GM19328 (cell line): Measurements from ENCODE around the gene RGS7BP.
"Not testable (repeated sequence)": the region's sequence is repeated elsewhere in the genome, so short reads cannot be mapped to it uniquely, and the experiment has no call there.

ENCODE experiments used
- ATAC-seq: cut with Tn5 transposase; IDR thresholded peaks from one replicate; pipeline ENCODE4 v1.9.1; 2021; ENCODE audit warnings: mild to moderate bottlenecking, moderate library complexity; ENCODE audit not compliant: unreplicated experiment

Gene RGS7BP

DNA sequence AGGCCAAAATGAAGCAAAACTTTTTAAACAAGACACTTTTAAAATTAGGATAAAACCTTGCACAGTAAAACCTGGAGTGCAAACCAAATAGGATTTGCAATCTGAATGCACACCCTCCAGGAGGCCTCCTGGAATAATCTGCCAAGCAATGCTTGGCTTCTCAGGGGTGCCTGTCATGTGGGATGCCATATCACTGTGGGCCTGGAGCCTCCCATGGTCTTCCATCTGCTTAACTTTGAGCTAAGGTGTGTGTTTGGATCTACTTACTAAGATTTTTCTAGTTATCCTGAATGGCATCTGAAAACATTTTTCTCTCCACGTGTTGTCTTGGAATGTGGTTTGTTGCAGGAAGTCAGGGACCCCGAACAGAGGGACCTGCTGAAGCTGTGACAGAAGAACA lies 52.1 kb downstream of the RGS7BP start:
- no peak for ATAC-seq

DNA sequence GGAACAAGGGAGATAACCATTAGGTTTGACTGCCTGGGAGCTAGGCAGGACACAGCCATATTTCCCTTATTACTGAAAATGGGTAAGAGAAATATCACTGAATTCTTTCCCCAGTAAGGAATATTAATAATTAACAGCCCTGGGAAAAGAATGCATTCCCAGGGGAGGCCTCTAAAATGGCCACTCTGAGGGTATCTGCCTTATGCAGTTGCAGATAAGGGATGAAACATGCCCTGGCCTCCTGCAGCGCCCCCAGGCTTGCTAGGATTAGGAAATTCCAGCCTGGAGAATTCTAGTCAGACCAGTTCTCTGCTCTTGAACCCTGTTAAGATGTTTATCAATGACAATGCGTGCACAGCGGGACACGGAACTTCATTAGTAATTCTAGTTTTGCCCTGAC lies 52.8 kb downstream of the RGS7BP start:
- not testable (repeated sequence) for ATAC-seq

DNA sequence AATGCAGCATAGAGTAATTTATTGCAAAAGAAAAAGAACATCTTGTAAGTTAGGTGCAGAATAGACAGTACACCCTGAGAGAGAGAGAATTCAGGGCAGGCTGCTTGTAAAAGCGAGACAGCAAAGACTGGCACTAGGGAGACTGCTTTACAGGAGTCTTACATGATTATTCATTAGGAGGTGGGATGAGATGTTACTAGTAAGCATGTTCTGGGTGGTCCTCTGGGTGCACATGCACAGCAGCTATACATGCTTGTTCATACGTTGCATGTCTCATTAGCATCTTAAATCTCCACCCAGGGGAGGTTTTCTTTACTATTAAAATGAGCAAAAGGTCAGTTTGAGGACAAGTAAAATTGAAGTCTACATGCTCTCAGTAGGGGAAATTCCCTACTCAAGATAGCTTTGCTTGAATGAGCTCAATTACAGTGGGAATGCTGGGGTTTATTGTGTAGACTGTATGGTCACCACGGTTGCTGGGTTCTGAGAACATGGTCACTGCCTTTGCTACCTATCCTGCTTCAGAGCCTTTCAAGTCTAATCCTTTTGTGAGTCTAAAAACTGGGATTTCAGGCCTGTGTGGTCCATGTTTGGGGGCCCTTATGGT lies 60.6 kb downstream of the RGS7BP start:
- no peak for ATAC-seq

DNA sequence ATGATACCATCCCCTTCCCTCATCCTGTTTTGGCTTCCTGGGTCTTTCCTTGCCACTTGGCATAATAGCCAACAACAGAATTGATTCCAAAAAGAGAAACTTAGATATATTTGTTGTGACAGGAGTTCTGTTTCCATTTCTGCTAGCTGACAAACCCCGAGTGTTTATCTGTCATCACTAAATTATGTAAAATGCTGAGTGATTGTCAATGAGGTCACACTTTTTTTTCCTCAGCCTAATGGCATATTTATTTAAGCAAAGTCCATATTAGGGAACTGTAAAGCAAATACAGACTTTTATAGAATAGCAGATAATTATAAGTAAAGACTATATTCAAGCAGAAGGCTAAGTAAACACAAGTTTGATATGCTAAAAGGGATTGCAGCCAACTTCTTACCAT lies 64.0 kb downstream of the RGS7BP start:
- ATAC-seq, result no peak

DNA sequence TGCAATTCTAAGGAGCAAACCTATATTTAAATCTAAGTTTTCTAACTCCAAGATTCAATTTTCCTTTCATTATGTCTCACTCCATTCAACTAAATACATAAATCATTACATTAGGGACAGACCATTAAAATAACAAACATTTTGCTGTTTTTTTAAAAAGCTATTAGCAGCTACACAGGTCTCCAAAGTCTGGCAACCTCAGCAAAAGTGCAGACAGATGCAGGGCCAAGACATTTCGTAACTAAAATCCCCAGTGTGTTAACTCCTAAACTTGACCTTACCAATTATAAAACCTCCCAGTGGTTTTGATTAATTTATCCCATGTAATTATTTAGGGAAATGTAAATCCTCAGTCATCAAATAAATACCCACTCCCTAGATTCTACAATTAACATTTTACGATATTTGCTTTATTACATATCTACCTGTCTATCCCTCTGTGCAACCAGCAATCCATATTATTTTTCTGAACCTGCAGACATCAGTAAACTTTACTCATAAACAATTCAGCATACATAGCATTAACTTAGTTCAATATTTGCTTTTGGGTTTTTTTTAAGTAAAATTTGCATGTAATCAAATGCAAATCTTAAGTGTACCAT lies 64.7 kb downstream of the RGS7BP start:
- no peak for ATAC-seq

DNA sequence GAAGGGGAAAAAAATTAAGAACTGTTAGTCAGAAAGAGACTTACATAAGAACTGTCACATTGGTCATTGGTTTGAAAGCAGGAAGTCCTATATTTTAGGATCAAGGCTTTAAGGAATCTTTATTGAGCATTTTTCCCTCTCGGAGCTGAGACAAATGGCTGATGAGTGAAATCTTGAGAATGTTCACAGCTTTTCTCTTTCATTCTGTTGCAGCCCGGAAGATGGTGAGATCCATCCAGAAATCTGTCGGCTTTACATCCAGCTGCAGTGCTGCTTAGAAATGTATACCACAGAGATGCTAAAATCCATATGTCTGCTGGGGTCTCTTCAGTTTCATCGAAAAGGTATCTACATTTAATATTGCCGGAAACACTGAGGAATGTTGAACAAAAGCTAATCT lies 69.7 kb downstream of the RGS7BP start:
- ATAC-seq, result no peak

DNA sequence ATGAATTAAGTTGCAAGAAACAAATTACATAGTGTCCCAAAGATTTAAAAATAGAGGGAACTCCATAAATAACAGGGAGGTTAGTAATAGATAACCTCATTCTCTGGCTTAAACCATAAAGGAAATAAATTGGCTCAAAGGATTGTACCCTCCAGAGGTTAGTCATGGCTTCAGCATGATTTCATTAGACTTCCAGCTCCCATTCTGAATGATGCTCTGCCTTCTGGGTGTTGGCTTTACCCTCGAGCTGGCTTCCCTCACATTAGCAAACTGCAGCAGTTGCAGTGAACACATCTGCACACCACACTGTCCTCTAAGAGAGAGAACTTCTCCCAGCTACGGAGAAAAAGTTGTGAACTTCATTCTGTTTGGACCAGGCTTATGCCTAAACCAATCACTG lies 70.4 kb downstream of the RGS7BP start:
- ATAC-seq, result no peak

DNA sequence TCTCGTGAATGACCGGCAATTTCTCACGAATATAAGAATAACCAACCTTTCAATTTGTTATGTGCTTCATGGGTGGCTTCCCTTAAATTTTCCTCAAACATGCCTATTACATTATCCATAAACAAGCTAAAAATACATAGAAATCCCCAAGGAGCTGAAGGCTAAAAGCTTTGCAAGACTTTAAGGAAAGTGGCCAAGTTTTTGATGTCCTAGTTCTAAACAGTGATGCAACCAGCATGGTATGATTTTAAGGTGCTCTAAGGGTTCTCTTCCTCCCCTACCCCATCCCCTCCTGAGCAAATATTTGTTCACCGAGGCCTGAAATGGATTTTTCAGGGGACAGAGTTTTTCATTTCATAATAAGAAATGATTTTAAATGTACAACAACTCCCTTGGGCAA lies 79.8 kb downstream of the RGS7BP start:
- ATAC-seq, result no peak

DNA sequence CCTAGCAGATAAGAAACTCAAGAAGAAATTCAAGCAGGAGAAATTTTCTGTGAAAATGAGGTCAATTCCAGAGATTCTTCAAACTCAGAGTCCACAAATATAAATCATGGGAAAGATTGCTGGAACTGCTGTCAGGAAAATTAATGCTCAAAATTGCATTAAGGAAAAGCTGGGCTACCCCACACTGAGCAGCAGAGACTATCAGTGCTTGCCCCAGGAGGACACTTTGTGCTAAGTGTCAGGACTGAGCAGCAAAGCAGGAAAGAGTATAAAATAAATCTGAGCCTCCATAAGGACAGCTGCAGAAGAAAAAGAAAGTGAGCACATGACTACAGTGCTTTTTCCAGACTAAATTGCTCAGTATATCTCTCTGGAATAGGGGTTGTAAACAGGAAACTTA lies 81.6 kb downstream of the RGS7BP start:
- ATAC-seq, result no peak

DNA sequence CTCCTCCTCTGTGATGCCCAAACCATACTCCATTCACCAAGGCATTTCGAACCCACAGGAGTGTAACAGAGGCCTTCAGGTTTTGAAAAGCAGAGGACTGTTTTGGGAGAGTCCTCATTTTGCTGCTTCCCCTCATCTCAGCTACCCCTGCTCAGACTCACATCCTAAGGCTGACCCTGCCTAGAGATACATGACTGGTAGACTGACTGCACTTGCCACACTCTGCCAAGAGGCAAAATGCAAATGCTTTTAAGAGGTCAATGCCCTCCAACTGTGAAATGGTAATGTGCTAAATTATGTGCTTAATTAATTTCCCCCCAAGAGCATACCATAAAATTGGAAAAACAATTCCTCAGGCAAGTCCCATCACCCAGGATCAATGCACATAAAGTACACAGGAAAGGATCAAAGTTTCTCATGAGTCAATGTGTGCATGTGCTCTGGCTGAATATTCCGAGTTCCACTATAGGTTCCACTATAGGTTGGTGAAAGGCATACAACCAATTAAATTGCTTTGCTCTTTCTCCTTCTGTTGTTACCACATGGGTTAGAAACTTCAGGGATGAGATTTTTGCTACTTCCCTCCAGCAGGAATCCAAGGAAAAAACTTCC lies 87.0 kb downstream of the RGS7BP start:
- ATAC-seq, result no peak

DNA sequence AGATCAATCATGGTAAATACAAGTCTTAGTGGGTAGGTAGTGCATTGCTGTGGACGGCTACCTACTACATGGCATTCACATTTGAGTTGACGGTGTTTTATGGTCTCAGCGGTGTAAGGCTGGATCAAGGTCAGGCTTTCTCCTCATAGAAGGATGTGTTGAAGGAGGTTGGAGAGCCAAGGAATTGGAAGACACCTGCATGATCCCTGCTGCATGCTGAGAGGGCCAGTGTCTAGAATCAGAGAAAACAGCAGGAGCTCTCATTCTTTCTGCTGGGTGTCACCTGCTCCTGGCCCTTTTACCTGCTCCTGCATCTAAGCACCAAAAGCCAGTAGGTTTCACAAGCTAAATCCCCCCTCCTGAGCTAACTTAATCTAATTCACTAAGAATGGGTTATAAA lies 88.2 kb downstream of the RGS7BP start:
- no peak for ATAC-seq

DNA sequence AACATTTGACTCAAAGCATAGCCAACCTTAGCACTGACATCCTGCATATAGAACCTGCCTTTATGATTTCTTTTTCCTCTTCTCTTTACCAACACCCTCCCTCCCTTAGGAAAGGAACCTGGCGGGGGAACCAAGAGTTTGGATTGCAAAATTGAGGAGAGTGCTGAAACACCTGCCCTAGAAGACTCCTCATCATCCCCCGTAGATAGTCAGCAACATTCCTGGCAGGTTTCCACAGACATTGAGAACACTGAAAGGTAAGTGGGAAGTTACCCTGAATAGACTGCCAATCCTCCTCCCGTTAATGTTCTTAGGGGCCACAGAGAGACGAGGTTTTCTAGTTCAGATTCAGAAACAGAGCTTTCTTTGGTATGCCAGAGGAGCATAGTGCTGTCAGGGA lies 88.8 kb downstream of the RGS7BP start:
- ATAC-seq, result no peak

DNA sequence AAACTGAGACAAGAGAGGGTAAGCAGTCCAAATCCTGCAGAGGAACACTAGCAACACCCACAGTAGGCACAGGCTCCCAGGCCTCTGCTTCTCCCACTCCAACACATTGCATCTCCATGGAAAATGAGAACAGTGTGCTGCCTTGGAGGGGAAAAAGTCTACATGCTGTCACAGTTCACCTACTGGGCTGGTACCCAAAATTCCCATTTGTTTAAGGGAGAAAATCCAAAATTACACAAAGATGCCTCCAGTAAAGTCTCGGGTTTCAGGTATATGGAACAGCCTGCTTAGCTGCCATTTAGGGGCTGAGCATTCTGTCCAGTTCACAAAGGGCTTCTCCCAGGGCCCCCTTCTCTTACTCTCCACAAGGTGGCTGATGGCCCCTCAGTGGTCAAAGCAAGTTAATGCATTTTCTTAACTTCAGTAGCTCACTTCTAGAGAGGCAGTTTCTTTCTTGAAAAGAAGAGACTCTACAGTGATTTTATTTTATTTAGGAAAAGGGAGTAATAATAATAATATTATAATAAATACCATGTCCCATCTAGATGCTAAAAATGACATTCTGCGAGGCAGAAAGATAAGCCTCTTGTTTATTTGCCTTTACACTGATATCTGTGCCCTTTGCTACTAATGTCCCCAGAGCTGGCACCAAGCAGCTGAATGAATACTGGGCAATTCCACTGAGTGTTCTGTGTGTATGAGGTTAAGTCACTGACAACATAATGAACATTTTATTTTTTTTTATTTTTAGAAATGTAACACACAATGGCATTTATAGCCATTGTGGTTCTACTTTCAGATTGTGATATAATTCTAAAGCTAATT lies 89.4 kb downstream of the RGS7BP start:
- no peak for ATAC-seq

DNA sequence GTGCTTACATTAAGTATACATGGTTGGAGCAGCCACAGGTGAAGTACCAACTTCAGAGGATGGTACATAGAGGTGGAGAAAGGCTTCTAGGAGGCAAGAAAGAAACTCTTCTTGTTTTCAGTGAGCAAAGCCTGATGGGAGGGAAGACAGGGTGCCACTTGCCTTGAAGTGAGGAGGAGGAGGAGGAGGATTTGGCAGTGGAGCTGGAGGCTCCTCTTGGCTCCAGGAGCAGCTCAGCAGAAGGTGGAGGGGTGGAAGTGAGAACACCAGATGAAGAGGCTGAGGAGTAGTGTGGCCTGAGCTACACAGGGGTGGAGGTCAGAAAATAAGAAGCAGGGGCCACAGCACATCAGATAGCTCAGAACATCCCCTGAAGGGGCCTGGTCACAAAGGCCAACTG lies 93.4 kb downstream of the RGS7BP start:
- ATAC-seq, result no peak

DNA sequence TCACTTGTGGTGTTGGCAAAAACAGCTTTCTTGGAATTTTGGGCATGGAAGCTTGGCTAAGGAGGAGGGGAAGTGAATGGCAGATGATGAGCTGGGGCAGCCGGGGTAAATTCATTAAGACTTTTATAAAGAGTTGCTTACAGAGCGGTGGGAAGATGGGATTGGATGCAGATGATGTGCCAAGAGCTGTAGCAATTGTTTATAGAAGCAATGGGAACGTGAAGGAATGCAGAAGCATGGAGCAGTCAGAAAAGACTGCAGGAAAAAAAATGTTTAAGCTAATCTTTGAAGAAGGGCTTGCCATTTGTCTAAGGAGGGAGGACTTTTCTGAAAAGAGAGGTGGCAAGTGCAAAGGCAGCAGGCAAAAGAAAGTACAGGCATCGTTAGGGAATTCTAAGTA lies 97.9 kb downstream of the RGS7BP start:
- ATAC-seq, result no peak

DNA sequence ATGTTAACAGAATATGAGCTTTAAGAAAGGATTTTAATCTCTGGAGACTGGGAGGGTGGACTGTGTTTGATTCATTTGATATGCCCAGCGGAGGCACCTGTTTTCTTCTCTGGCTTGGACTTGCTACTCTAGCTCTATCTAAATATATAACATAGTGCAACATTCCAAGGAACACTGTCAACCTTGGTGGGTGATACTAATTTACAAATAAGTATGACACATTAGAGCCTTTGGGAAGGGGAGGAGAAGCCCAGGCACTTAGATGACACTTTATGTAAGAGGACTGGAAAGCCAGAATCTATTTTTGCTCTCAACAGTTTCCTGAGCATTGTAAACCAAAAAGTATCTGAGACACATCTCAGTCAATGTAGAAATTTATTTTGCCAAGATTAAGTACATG lies 101.1 kb downstream of the RGS7BP start:
- ATAC-seq, result no peak

DNA sequence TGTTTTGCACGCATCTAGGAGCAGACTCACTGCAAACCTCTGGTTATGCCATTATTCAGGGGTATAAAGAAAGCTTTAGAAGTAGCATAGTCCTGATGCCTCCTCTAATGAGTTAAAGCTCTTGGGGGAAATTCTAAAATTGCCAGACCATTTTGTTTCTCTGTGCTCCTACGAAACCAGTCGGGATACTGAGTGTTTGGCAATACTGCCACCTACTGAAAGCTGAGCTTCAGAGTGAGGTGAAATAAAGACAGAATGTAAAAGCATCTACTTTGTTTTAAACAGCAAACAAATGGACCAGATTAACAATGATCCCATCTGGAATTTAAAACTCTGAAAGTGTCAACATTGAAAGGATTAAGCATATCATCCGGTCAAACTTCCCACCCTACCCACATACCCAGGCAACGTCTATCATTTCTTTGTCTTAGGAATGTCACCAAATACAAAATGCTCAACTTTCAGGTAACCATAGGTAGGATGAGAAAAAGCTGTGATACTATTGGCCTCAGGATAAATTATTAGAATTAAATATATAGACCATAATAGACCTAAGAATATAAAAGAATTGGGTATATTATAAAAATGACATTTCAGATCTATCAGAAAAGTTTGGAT lies 106.6 kb downstream of the RGS7BP start:
- ATAC-seq, result no peak

DNA sequence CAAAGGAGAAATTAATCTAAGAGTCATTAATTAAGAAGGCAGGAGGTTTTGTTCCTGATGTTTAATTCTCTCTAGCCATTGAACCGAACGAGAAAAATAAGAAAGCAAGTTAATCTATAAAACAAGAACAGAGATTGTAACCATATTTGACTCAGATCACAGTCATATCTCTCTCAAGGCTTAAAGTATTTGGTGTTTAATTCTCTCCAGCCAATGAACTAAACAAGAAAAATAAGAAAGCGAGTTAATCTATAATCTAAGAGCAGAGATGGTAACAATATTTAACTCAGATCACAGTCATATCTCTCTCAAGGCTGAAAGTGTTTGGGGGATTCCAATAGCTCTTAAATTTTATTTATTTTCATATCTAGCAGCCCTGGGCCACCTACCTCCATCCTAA lies 110.1 kb downstream of the RGS7BP start:
- no peak for ATAC-seq

DNA sequence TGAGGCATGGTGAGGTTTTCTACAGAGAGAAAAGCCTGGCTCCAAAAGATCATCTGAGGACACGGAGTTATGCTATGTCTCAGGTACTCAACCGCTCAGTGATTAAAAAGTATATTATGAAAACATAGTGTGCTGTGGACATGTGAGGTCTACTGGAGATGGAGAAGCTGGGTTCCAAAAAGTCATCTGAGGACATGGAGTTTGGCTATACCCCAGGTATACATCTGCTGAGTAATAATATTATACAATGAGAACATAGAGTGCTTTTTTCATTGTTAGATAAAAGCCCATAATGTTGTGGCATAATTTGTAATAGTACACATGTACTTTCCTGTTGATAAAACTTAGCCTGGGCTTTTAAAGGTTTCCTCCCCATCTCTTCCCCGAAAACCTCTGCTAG lies 113.8 kb downstream of the RGS7BP start:
- ATAC-seq, result no peak

DNA sequence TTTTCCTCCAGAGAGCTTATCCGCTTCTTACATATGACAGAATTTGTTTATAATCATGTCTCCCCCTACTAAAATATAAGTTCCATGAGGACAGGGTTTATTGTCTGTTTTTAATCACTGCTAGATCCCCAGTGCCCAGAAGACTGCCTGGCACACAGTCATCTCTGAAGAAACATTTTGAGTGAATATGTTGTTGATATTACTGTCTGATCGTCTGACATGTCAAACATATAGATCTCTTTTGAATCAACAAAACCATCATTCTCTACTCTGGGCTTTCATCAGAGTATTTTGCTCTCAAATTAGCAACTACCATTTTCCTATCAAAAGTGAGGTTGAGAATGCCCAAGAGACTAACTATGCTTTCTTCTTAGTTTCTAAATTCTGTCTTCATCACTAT lies 117.2 kb downstream of the RGS7BP start:
- no peak for ATAC-seq

DNA sequence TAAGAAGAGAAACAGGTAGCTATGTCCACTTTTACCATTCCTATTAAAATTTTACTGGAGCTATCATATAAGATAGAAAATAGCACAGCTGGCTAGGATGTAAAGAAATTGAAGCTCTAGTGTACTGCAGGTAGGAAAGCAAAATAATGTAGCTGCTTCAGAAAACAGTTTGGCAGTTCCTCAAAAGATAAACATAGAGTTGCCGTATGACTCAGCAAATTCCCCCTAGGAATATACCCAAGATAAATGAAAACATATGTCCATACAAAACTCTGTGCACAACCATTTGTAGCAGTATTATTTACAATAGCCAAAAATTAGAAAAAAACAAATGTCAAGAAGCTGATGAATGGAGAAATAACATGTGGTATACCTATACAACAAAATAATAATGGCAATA lies 119.9 kb downstream of the RGS7BP start:
- ATAC-seq, result no peak

DNA sequence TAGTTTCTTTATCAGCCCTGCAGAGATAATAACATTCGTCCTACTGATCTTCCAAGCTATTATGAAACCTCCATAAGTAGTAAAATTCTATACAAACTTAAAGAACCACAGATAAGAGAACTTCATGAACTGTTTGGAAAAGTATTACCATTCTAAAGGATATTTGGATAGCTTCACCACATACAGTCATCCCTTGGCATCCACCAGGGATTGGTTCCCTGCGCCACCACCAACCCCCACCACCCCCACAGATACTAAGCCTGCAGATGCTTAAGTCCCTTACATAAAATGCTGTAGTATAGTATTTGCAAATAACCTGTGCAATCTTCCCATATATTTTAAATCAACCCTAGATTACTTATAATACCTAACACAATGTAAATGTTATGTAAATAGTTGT lies 123.1 kb downstream of the RGS7BP start:
- ATAC-seq, result no peak
